GM19043 (cell line): ENCODE measurements around the gene MSX1.
"Not testable (repeated sequence)": the region's sequence is repeated elsewhere in the genome, so short reads cannot be mapped to it uniquely, and the experiment has no call there.

Source experiments
- ATAC-seq: cut with Tn5 transposase; IDR thresholded peaks from one replicate; pipeline ENCODE4 v1.9.1; 2021; ENCODE audit warnings: low read depth; ENCODE audit not compliant: unreplicated experiment

Gene MSX1

DNA sequence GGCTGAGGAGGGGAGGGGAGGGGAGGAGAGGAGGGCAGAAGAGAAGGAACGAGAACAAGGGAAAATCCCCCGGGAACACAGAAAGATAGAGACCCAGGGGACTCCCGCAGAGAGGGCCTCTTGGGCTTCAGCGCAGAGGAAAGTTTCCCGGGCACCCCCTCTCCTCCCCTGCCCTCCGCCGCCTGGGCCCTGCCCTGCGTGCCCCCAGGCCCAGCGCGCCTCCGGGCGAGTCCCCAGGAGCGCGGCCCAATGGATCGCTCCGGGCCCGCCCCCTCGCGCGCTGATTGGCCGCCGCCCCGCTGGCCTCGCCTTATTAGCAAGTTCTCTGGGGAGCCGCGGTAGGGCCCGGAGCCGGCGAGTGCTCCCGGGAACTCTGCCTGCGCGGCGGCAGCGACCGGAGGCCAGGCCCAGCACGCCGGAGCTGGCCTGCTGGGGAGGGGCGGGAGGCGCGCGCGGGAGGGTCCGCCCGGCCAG lies at the start of gene MSX1:
Gene MSX1 (plus strand): TSS at position 341 of the 474 bp plus-strand sequence. CDS start 235 bp downstream, outside the sequence.
- peak; percentile 81 for ATAC-seq

DNA sequence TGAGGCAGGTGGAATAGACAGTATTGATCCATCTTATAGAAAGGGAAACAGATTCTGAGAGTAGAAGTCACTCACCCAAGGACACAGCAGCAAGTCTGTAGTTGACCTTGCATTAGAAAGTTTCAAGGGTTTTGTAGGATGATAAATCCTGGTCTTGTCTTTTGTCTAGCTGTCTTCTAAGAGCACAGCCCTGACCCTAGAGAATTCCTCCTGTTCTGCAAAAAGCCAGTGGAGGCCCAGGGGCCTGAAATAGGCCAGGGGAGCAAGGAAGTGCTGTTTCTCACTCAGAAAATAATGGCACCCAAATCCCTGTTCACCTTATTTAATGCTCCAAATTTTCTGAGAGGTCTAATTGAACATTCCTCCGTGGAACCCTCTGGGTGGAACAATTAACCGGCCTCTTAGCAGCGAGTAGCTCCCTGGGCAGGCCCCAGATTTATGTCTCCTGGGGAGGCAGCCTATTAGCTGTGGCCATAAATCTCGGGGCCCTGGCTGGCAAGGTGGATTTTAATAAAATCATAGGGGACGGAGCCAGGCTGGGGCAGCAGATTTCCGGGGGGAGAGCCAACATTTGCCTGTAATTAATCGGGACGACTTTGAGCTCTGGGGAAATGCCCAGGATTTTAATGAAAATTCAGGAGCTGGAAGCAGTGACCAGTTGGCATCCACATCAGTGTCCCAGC lies 49.2 kb upstream of the MSX1 start:
- no peak for ATAC-seq

DNA sequence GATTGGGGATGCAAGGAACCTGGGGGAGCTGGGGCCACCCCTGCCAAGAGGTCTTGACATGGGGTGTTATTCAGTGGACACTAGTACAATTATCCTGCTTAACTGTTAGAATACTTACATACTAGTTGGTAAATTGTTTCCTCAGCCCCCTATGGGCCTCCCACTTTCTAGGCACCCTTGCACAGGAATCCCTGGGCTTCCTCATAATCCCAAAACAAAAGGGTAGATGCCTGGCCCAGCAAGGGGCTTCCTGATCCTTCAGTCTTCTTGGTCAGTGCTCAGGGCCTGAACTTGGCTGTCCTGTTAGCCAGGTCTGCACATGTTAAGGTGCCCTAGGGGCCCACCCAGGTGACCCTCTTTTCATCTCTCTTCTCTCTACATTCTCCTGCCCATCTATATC lies 48.7 kb upstream of the MSX1 start:
- no peak for ATAC-seq

DNA sequence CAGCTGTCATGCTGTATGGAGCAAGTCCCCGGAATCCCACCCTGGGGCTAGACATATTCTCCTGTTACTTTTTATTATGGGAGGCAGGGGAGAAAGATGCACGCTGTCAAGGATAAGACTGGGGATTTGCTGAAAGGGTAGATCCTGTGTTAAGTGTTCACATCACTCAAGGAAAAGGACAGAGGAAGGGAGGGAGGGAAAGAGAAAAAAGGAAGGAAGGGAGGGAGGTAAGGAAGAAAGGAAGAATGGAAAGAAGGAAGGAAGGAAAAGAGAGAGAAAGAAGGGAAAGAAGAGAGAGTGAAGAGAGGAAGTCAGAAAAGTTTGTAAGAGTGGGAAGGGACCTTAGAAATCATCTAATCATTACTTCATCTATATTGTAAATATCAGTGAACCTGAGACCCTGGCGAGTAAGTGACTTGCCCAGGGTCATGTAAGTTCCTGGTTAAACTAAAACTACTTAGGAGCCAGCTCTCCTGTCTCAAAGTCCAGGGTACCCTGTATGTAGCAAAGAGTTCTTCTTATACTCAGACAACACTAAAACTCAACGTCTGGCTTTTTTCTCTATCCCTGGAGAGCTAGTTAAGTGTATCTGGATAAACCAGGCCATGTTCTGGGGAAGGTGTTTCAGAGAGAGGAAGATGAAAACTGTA lies 47.2 kb upstream of the MSX1 start:
- ATAC-seq, result no peak

DNA sequence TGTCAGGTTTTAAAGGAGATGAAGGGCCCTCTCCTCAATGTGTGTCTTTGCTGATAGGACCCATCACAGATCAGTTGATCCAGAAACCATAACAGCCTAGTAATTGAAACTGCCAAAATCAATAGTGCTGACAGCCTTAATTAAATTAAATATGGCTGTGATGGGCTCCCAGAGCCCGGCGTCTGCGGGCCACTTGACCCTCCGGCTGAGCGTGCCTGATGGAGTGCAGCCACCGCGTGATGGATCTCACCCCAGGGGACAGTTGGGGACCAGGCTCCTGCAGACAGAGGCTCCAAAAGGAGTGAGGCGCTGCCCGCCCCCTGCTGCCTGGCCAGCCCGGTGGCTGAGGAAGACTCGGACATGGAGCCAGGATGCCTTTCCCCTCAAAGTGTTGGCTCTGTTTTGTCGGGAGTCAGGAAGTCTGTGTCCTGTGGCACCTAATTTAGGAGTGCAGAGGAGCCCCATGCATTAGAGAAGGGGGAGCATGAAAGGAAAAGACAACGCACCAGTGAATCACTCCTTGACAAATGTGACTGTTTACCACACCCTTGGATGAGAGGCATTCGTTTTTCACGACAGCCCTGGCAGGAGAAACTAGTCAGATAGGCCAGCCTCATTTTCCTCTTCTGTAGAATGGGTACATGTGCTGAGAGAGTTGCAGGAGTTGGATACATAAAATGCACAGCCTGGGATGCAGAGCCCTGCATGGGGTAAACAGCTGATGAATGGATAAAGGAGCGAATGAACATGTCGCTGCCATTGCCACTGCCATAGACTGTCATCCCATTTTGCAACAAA lies 40.9 kb upstream of the MSX1 start:
- no peak for ATAC-seq

DNA sequence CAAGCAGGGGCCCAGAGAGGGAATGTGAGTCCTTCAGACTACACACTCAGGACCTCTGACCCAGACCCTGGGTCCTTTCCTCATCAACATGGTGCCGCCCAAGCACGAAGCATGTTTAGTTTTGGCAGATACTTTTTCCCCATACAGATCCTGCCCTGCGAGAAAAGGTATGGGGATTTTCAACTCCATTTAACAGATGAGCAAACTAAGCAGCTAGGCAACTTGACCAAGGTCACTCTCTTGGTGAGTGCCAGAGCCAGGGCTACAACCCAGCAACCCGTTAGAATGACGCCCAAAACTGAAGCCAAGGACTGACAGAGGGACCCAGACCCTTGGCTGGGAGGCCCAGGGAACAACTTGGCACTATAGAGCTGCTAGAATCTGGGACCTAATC lies 40.3 kb upstream of the MSX1 start:
- no peak for ATAC-seq

DNA sequence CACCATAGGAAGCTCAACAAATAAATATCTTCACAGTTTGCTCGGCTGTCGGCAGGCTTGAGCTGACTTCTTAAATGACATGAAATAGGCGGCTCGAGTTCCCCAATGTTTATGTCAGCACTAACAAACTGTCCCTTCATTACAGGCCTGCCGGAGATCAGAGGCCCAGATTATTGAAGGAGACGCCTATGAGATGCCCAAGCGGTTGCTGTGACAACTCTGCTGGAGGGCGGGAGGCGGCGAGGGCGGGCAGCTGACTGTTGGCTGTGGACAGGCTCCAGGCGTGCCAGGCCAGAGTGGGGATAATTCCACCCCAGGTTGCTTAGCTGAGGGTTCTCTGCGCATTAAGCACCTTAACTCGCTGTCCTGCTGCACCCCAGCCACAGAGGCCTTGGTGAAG lies 39.2 kb upstream of the MSX1 start:
- no peak for ATAC-seq

DNA sequence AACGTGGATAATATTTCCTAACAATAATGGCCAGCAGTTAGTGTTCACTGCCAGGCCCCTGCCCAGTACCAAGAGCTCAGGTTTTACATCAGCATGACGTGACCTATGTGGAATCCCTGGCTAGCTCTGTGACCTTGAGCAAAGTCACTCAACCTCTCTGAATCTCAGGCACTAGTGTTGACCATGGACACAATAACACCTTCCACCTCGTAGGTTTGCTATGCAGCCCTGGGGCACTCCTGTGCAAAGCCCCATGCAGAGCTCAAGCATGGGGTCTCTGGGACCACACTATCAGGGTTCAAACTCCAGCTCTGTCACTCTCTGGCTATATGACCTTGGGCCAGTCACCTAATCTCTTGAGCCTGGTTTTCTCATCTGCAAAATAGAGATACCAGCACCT lies 38.7 kb upstream of the MSX1 start:
- ATAC-seq, result no peak

DNA sequence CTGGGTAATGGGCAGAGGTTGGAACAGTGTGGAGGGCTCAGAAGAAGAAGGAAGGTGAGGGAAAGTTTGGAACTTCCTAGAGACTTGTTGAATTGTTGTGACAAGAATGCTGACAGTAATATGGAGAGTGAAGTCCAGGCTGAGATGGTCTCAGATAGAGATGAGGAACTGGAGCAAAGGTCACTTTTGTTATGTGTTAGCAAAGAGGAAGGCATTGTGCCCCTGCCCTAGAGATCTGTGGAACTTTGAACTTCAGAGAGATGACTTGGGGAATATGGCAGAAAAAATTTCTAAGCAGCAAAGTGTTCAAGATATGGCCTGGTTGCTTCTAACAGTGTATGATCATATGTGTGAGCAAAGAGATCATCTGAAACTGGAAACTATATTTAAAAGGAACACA lies 37.9 kb upstream of the MSX1 start:
- no peak for ATAC-seq

DNA sequence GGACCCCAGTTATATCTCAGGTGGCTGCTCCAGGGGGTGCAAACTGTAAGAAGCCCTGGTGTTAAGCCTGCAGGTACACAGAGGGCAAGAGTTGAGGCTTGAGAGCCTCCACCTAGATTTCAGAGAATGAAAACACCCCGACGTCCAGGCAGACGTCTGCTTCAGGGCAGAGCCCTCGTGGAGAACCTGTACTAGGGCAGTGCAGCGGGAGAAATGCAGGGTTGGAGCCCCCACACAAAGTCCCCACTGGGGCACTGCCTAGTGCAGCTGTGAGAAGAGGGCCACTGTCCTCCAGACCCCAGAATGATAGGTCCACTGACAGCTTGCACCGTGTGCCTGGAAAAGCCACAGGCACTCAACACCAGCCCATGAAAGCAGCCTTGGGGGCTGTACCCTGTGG lies 37.2 kb upstream of the MSX1 start:
- not testable (repeated sequence) for ATAC-seq

DNA sequence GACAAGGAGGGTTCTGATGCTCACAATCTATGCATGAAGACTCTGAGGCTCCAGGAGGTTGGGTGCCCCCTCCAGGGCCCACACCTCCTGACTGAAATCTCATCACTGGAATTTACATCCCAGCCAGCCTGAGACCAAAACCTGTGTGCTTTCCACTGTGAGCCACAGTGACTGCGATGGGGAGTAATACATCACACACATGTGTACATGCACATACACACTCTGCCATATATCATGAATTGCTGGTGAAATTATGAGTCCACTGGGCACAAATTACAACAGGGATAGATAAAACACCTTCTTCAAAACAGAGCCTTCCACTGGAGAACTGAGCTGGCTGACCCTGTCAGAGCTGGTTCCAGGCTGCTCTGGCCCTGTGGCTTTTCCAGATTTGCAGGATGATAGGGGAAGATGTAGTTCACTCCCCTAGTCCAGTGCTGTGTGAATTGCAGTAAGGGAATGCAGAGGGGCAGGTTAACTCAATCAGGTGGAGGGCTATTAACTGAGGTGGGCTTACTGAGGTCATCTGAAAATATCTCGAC lies 35.8 kb upstream of the MSX1 start:
- ATAC-seq, result no peak

DNA sequence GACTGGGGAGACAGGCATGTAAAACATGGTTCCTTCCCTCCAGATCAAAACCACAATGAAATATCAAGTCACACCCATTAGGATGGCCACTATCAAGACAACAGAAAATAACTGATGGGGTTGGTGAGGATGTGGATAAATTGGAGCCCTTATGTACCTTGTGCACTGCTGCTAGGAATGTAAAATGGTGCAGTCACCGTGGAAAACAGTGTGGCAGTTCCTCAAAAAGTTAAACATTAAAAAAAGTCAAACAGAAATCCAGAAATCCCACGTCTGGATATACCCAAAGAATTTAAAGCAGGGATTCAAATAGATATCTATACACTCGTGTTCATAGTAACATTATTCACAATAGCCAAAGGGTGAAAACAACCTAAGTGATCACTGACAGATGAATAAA lies 35.2 kb upstream of the MSX1 start:
- no peak for ATAC-seq

DNA sequence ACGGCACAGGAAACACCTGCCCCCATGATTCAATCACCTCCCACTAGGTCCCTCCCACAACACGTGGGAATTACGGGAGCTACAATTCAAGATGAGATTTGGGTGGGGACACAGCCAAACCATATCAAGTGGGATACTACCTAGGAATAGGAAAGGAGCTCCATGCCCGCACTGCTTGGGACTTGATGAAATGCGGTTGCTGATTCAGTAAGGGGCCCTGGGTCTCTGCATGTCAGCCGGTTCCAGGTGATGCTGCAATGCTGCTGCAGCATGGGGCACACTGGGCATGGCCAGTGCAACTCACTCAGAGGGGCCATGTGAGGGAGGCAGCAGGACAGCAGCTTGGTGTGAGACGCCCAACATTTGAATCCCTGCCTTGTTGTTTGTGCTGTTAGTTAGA lies 34.0 kb upstream of the MSX1 start:
- no peak for ATAC-seq

DNA sequence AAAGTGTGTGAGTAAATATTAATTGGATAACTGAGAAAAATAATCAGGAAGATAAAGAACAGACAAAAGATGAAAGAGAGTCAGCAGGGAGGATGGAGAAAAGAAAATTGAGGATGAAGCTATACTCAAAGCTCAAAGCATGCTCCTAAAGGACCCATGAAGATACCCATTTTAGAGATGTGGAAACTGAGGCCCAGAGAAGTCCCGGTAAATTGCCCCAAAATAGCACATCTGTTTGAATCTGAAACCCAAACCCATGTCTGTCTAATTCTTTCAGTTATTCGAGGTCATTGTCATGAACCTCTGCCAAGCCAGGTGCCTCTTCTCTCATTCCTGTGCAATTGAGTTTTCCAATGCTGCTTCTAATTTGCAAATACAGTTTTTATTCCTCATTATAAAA lies 29.6 kb upstream of the MSX1 start:
- ATAC-seq, result no peak

DNA sequence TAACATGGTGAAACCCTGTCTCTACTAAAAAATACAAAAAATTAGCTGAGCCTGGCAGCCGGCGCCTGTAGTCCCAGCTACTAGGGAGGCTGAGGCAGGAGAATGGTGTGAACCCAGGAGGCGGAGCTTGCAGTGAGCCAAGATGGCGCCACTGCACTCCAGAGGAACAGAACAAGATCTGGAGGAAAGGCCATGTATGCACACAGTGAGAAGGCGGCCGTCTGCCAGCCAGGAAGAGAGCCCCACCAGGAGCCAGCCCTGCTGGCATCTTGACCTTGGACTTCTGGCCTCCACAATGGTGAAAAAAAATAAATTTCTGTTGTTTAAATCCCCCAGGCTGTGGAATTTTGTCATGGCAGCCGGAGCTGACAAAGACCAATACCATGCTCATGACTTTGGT lies 28.2 kb upstream of the MSX1 start:
- ATAC-seq, result no peak

DNA sequence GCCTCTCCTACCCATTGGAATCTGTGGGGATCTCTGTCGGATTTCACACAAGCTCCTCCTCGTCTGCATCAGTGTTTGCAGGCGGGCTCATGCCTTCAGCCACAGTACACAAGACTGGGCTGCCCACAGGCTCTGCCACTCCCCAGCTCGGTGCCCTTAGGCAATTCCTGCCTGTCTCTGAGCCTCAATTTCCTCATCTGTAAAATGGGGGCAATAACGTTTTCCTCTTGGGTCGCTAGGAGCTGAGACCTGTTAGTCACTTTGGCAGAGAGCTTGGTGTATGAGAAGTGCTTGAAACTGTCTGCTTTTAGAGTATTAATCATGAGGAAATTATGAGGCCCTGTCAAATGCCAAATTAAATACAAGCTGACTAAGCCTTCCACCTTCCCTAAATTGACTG lies 27.6 kb upstream of the MSX1 start:
- no peak for ATAC-seq

DNA sequence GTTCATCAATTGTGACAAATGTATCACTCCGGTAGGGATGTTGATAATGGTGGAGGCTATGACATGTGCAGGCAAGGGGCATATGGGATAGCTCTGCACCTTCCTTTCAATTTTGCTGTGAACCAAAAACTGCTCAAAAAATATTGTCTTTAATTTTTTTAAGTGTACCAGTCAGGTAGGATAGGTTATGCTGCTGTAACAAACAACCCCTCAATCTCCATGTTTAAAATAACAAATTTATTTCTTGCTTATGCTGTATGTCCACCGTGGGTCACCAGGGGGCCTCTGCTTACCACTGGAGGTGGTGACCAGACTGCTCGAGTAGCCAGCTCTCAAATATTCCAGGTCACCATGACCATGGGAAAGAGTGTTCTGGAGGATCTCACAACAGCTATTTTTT lies 23.4 kb upstream of the MSX1 start:
- ATAC-seq, result no peak

DNA sequence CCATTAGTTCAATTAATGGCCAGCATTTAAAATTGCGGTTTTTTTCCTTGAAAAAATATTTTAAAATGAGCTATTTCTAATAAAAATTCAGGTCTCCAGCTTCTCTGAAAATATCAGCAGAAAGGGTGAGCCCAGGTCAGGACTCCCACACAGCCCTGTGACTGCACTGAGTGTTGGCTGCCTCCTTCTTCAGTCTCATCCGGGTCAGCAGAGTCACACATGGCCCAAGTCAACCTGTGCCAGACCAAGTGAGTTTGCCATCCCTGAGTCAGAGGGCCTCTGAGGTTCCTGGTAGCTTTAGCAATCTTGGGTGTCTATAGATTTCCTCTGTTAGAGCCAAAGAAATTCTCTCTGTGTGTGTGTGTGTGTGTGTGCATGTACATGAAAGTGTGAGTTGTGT lies 22.1 kb upstream of the MSX1 start:
- ATAC-seq, result no peak

DNA sequence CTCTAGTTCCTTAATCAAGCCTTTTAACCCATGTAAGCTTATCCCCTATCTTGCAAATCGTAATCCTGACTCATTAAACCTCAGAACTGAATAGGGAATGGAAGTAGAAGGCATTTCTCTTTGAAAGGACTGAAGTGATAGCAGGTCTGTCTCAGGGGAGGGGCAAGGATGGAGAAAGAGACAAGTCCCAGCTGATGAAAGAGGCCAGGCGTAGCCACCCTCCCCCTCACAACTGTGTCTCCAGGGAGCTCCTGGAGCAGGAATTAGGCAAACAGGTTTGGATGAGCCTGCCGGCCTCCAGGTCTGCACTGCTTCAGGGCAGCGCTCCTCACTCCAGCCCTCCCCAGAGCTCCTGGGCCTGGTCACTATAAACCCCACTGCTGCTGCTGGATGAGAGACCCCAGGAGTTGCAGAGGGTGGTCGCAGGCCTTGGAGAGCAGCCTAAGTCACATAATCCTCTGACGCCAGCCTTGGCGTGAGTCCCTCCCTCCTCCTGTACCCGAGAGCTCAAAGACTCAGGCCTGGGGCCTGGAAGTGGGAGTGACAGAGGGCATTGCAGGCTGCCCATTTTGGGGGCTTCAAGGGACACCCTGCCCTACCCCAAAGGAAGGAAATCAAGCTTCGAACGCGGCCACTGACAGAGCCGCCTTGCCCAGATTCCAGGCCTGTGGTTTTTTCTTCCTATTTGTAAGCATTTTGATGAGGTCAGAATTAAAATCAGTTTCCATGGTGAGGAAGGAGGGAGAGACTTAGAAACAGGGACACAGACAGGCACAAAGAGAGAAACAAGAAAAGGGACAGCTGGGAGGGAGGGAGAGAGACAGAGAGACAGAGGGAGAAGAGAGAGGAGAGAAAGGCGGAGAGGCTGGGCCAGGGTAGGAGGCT lies 21.2 kb upstream of the MSX1 start:
- no peak for ATAC-seq
